NCI-H2196 (cell line): Measurements from ENCODE around the gene ADCY1.
"Not testable (repeated sequence)": the region's sequence is repeated elsewhere in the genome, so short reads cannot be mapped to it uniquely, and the experiment has no call there.

Source experiments
- DNase-seq: peaks from one replicate; lab custom pipeline; 2025; ENCODE audit not compliant: unreplicated experiment; lab: John Stamatoyannopoulos, UW

ADCY1 gene

DNA sequence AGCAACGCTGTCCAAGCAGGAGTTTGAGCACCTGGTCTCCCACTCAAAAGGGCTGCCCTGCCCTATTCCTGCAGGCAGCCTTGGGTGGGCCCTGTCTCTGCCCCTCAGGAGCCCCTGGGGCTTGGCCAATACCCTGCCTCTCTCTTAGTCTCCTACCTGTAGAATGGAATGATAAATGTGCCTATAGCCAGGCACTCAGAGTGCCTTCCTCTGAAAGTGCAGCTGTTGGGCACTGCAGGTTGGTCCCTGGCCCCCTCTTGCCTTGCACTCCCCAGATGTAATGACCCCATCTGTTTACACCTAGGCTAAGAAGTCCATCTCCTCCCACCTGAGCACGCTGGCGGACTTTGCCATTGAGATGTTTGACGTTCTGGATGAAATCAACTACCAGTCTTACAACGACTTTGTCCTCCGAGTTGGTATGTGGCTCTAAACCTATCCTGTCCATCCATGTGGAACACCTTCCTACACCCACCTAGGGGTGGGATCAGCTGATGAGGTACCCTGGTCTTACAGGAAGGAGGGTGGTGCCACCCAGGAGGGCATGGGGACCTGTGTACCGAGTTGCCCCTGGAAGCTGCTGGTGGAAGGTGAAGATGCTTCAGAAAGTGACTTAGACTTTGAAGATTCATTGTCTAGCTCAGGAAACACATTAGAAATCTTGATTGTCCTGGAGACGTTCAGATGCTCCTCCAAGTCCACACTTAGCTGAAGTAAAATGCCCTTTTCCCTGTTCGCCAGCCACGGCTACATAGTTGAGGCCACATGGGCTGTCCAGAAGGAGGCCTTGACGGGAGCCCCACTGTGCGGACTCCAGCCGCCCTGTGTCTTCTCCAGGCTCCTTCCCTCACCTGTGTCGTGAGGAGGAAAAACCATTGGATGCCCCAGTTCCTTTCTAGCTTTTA is 134.1 kb downstream of the ADCY1 start:
- no peak for DNase-seq

- DNase-seq, result no peak
These were observed 135.2 kb downstream of the ADCY1 start for GRCh38 chr7:45709168-45710042.

DNA sequence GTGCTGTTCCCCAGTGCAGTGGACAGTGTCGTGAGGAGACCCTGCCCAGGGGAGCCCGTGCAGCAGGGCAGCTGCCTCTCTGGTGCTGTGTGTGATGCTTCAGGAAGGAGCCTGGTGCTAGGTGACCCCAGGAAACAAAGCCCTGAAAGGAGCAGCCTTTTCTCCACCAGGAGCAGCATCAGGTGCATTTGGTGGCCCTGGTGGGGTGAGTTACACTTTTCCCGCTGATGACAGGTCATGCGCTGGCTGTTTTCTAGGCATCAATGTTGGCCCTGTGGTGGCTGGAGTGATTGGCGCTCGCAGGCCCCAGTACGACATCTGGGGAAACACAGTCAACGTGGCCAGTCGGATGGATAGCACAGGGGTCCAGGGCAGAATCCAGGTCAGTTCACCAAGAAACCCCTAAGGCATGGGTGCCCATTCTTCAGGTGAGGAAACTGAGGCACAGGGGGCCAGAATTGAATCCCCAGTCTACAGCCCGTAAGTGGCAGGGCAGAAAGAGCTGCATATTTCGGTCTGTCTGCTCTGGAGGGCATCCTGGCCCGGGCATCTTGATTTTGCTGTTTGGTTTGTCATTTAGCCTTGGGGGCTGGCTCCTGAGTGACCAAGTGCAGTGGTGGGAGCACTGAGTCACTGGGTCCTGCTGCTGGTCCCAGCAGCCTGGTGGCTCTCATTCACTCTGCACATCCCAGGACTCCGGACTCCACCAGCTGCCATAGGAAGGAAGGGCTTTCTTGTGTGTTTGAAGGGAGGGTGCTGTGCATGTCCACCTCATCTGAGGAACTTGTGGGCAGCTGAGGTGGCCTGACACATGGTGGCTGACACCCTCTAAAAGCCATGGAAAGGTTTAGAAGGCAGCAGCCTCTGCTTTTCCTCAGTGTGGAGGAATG is 136.3 kb downstream of the ADCY1 start:
- no peak for DNase-seq

- no peak for DNase-seq
These were observed 137.0 kb downstream of the ADCY1 start for GRCh38 chr7:45711161-45711490.

DNA sequence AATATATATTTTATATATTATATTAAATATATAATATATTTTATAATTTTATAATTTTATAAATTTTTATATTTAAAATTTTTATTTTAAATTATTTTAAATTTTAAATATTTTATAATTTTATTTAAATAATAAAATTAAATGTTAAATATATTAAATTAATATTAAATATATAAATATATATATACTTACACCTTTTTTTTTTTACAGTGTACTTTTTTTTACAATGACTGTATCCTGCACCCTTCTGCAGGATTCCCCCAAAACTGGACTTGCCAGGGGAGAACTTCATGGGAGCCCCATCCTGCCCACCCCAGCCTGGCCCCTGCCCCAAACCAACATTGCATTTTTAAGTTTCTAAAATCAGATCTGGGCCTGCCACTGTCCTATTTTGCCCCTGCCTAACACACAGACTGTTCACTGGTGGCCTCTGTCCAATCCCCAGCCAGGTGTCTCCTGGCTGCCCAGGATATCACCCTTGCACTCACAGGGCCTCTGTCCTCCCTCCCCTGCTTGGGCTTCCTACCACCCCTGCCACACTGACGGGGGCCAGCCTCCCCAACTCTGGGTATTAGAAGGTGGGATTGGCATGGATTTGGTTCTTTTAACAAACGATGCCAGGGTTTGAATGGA is 138.0 kb downstream of the ADCY1 start:
- DNase-seq, result no peak

DNA sequence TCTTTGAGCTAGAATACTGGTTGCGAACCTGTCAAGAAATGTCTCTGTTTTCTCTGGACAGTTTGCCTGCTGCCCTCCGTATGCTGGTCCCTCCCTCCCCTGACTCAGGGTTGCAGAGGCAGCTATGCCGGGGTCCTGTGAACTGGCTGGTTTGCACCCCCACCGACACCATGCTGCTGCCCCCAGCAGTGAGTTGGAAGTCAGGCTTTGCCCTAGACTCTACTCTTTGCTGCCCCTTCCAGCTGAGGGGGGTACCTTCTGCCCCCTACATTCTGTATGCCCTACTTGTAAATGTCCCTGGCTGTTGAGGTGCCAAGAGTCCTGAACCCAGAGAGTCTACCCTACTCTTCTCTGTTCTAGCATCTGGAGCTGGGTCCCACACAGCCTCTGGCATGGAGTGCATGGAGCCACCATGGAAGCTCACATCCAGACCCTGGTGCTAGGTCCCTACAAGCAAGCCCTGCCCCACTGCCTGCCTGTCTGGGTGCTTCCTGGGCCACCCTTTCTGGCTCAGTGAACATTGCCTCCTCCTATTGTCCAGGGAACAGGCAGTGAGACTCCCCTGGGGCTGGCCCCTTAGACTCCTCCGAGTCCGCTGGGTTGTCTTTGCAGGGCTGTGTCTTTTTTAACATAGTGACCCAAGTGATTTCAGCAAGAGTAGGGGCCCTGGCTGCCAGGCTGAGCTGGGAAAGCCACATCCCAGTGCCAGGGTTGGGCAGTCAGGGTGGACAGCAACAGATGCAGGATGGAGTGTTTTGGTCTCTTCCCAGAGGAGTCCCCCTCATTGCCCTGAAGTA is 138.9 kb downstream of the ADCY1 start:
- DNase-seq, result no peak

DNA sequence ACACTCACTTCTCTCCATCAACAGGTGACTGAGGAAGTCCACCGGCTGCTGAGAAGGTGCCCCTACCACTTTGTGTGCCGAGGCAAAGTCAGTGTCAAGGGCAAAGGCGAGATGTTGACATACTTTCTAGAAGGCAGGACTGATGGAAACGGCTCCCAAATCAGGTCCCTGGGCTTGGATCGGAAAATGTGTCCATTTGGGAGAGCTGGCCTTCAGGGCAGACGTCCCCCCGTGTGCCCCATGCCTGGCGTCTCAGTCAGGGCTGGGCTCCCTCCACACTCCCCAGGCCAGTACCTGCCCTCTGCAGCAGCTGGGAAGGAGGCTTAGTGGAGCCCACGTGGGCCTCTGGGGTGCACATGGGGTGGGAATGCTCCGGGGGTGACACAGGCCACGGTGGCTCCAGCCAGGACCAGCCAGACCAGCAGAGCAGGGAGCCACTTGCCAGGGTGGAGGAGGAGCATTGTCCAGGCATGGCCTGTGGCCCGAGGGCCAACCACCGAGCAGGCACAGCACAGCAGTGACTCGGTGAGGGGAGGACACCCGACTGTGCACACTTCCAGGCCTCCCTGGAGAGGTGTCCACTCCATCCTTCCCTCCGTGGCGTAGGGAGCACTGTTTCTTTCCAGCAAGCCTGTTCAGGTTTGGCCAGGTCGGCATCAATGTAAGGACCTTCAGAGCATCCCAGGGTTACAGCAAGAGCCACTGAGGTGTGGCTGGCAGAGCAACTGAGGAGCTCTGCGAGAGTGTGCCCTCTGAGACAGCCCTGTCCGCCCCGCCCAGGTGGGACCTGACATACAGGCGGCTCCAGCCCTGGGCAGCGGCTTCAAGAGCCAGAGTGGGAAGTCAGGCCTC is 139.7 kb downstream of the ADCY1 start:
- no peak for DNase-seq

DNA sequence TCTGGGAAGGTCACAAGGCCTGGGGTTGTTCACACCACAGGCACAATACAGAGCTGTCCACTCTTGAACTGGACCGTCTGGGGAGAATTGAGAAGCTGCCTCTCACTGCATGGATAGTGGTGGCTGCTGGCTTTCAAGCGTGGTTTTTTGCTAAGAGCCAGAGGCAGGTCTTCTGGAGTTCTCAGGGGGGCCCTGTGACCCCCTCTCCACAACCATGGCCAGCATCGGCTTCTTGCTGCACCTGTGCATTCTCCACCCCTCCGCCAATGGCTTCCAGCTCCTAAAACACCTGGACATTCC is 140.3 kb downstream of the ADCY1 start:
- DNase-seq, result no peak

GRCh38 chr7:45715471-45716352 is 141.5 kb downstream of the ADCY1 start:
- DNase-seq, result no peak

- no peak for DNase-seq
These were observed 142.4 kb downstream of the ADCY1 start for GRCh38 chr7:45716380-45717203.

GRCh38 chr7:45717537-45718235 is 143.5 kb downstream of the ADCY1 start:
- DNase-seq, result no peak

DNA sequence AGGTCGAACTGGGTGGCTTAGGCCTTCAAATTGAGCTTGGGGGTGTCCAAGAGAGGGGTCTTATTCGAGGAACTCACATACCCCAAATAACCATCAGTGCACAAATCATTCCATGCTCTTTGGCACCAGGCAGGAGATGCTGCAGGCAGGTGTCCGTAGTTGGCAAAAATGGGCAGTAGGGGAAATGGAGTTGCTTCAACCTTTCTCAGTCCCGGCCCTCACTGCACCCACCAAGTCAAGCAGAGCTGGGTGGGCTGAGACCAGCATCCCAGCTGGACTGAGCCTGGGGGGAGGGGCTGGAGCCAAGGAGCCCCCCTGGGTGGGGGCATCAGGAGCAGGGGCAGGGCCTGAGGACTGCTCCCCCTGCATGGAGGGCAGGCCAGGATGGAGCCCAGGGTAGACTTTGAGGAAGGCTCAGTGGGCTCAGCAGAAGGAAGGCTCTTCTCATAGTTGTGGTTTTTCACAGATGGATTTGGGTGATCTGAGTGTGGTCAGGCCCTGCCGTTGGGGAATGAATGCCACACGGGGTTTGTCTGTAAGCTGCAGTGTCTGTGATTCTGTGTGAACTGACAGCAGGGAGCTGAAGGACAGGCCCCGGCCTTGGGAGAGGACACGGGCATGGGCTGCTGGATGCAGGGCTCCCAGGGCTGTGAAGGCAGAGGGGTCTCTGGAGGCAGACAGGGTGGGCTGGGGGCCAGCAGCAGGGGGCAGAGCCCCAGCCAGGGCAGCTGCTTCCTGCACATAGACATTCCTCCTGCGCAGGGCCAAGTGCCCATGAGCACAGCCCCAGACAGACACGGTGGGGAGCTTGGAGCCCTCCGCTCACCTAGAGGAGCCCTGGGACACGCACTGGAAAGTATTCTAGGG is 144.5 kb downstream of the ADCY1 start:
- no peak for DNase-seq

- DNase-seq, result no peak
These were observed 146.8 kb downstream of the ADCY1 start for GRCh38 chr7:45720989-45721388.

DNA sequence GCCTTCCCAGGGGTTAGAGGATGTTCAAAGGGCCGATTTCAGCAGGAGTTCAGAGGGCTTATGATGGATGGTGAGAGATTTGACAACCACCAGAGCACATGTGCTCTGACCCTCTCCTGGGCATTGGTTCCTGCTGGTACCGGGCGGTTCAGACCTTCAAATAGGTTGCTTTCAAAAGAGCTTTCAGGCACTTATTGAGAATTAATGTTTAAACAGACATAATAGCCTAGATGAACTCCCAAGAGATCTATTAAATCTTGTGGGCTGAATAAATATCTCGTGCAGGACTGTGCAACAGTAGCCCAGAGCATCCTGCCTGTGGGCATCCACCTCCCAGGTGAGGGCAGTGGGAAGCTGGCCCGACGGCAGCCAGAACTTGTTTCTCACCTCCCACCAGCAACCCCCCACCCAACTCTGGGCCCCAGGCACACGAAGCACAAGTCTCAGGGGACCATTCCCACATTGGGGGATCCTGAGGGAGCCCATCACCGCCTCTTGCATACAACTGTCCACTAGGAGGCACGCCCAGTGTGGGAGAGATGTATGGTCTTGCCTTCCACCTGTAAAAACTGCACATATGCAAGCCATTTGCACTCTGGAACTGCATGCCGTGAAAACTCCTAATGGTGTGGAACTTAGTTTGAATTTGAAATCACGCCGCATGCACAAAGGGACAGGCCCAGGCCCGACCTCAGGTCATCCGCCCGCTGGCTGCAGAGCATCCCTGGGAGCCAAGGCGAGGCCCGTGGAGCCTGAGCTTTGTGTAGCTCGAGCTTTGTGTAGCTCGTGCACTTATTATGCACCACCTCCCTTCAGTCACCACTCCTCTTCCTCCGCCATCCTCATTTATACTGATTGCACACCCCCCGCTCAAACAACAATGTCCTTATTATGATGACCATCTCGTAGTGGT is 147.8 kb downstream of the ADCY1 start:
- no peak for DNase-seq

DNA sequence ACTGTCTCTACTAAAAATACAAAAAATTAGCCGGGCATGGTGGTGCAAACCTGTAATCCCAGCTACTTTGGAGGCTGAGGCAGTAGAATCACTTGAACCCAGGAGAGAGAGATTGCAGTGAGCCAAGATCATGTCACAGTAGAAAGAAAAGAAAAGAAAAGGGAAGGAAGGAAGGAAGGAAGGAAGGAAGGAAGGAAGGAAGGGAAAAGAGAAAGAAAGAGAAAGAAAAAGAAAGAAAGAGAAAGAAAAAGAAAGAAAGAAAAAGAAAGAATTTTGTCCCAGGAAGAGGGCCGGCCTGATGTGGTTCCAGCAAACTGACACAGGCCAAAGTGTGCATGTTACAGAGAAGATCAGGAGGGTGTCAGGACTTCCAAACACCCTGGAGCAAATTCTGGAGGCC is 151.1 kb downstream of the ADCY1 start:
- DNase-seq, result not testable (repeated sequence)
